ENCODE data around the gene CENPV.

DNA sequence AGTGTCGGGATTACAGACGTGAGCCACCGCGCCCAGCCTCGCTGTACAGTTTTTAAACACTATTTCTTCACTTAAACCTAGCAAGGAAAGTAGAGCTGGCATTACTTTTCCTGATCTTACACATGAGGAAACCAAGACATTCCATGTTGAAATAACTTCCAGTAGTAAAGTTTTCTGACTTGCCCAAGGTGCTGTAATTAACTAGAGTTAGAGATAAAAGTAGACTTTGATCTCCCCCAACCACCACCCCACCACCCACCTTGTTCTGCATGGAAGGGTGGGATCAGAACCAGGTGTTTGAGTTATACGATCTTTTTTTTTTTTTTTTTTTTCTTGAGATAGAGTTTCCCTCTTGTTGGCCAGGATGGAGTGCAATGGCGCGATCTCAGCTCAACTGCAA lies 47.1 kb downstream of the CENPV start:
- TF ChIP-seq, protein P1, sequence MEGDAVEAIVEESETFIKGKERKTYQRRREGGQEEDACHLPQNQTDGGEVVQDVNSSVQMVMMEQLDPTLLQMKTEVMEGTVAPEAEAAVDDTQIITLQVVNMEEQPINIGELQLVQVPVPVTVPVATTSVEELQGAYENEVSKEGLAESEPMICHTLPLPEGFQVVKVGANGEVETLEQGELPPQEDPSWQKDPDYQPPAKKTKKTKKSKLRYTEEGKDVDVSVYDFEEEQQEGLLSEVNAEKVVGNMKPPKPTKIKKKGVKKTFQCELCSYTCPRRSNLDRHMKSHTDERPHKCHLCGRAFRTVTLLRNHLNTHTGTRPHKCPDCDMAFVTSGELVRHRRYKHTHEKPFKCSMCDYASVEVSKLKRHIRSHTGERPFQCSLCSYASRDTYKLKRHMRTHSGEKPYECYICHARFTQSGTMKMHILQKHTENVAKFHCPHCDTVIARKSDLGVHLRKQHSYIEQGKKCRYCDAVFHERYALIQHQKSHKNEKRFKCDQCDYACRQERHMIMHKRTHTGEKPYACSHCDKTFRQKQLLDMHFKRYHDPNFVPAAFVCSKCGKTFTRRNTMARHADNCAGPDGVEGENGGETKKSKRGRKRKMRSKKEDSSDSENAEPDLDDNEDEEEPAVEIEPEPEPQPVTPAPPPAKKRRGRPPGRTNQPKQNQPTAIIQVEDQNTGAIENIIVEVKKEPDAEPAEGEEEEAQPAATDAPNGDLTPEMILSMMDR (IDR thresholded peaks at IDR 0.05; ENCODE audit: extremely low read depth in 1 of 2, insufficient read depth in 1 of 2, low read depth in 1 of 2, low read length in 2 of 2) = no peak
- TF ChIP-seq EZH2 (IDR thresholded peaks at IDR 0.05; ENCODE audit: borderline replicate concordance, low read depth, low read length, severe bottlenecking) (no peak), POLR2A (IDR thresholded peaks at IDR 0.05; ENCODE audit: low read depth, low read length) (no peak)
- TF ChIP-seq, protein P2, sequence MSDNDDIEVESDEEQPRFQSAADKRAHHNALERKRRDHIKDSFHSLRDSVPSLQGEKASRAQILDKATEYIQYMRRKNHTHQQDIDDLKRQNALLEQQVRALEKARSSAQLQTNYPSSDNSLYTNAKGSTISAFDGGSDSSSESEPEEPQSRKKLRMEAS (IDR thresholded peaks at IDR 0.05; ENCODE audit: insufficient read depth, insufficient read length) = no peak
